Peyer's patch (tissue), 4 donors: Measurements from ENCODE around the gene CCM2.

Experiments
- CTCF ChIP-seq, 6 experiments: fragments of 450-650 bp in 4 of 6; fragments of 200-600 bp in 2 of 6; sonication (generic) in 1 of 6; IDR thresholded peaks; one replicate each; pipeline ENCODE4 v1.5.1; 2017 to 2019; ENCODE audit warnings: antibody characterized with exemption in 6 of 6, mild to moderate bottlenecking in 3 of 6, moderate library complexity in 1 of 6
- POLR2A ChIP-seq, 2 donors: fragments of 450-650 bp; IDR thresholded peaks; one replicate each; pipeline ENCODE4 v1.5.1; 2017; ENCODE audit warnings: antibody characterized with exemption in 2 of 2, mild to moderate bottlenecking in 2 of 2, moderate library complexity in 2 of 2

DNA sequence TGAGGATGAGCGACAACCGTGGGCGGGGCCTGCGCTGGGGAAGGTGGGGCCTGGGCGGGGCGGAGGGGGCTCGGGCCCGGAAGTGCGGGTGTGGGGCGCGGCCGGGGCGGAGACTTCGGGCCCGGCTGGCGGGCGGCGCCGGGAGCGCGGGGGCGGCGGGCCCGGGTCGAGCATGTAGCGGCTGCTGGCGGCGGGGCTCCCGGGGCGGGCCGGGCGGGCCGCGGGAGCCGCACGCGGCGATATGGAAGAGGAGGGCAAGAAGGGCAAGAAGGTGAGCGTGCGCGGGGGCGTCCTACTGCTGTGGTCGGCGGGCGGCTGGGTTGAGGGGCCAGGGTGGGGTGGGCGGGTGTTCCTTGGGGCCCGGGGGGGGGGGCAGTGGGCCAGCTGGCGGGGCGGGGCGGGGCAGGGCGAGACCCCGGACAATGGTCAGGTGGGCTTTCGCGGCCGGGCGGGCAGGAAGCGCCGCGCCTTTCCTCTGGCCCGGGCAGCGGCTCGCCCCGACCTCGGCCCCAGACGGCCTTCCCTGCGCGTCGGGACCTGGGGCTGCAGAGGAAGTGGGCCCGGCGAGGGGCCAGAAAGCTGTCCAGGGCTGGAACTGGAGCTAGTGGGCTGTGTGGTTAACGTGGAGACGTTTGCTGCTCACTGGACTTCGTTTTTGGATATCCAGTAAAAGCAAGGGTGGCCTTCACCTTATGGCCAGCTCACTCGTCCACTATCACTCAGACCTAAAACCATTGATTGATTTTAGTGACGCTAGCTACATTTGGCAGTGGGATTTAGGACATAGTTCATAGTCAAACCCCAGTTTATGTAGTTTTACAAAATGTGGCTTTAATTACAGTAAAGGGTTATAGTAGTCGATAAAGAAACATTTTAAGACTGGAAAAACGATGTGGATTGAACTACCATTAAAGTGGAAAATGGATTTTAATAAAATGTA lies at the start of gene CCM2:
- TF ChIP-seq CTCF (IDR thresholded peaks at IDR 0.05) = no peak
- peak in 1 of 2 donors; percentile 16 for TF ChIP-seq POLR2A (IDR thresholded peaks at IDR 0.05)
